ENCODE measurements around the gene CCDC33.

- TF ChIP-seq CTCF (IDR thresholded peaks at IDR 0.05; ENCODE audit: borderline replicate concordance, extremely low read depth, low read length, poor library complexity, severe bottlenecking) = no peak
- TF ChIP-seq EZH2 (IDR thresholded peaks at IDR 0.05; ENCODE audit: borderline replicate concordance, low read depth, low read length, severe bottlenecking) = no peak
These were observed 107.6 kb downstream of the CCDC33 start for GRCh38 chr15:74343797-74344127.

Data from DND-41 (cell line).